OCI-LY3 (cell line): ENCODE results near the gene TNS4.

Experiments used
- CTCF ChIP-seq: fragments of 200-600, 300-600 bp; sonication (generic); IDR thresholded peaks from 2 replicates; pipeline ENCODE4 v1.5.1; 2014; ENCODE audit warnings: antibody characterized with exemption, low read length, low read depth
- EZH2phosphoT487 ChIP-seq: fragments of 200-600 bp; shearing (Covaris generic); IDR thresholded peaks from 2 replicates; pipeline ENCODE4 v1.6.1; 2018; ENCODE audit warnings: antibody characterized with exemption, mixed run types, low read depth

GRCh38 chr17:40496170-40496569 lies 5.3 kb downstream of the TNS4 start:
- TF ChIP-seq CTCF = no peak
- TF ChIP-seq EZH2phosphoT487 = no peak
